Skeletal muscle satellite cell (primary cell): ENCODE data around the gene KLF8.

ENCODE experiments used
- H3K27me3 ChIP-seq: 2 replicates; pipeline ENCODE4 v1.7.0; 2013; ENCODE audit warnings: low read length; ENCODE audit not compliant: control insufficient read depth, insufficient read depth
- H3K36me3 ChIP-seq: 2 replicates; pipeline ENCODE4 v1.7.0; 2013; ENCODE audit warnings: mild to moderate bottlenecking, control low read depth, low read length; ENCODE audit not compliant: insufficient read depth
- H3K4me1 ChIP-seq: 2 replicates; pipeline ENCODE4 v1.7.0; 2013; ENCODE audit warnings: low read length; ENCODE audit not compliant: control insufficient read depth, insufficient read depth
- H3K4me2 ChIP-seq: 2 replicates; pipeline ENCODE4 v1.7.0; 2013; ENCODE audit warnings: mild to moderate bottlenecking, low read length
- H3K4me3 ChIP-seq: 2 replicates; pipeline ENCODE4 v1.7.0; 2013; ENCODE audit warnings: low read length
- H3K9ac ChIP-seq: 2 replicates; pipeline ENCODE4 v1.7.0; 2013; ENCODE audit warnings: mild to moderate bottlenecking, low read depth, low read length, moderate library complexity
- H3K9me3 ChIP-seq: replicated peaks from 2 replicates; pipeline ENCODE4 v1.7.0; 2013; ENCODE audit warnings: mild to moderate bottlenecking, control low read depth, low read length

KLF8 gene

DNA sequence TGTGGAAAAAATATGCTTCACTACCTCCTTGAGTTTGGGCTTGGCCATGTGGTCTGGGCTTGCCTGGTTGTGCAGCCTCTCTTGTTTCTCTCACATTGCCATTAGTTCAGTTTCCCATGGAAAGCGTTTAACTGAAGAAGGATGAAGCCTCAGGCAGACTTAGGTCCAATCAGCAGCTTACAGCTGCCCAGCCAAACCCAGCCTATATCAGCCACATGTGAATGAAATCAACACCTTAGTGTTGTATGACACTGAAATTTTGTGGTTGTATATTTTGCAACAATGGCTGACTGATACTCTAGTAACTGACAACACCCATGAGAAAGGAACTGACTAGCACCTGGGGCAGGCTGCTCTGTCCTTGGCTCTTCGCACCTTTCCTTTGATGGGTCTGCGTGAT is 81.2 kb downstream of the KLF8 start:
- no peaks in the 10 kb centered on the region for H3K27me3 ChIP-seq
- no peak overlapping the region for H3K9ac ChIP-seq
- no peaks in the 10 kb centered on the region for H3K4me1 ChIP-seq
- H3K4me2 ChIP-seq: no peak overlapping the region
- no peak overlapping the region for H3K4me3 ChIP-seq
- H3K36me3 ChIP-seq: no peaks in the 10 kb centered on the region
- no peaks in the 10 kb centered on the region for H3K9me3 ChIP-seq

- H3K4me3 ChIP-seq: no peak overlapping the region
Observed at GRCh38 chrX:56314334-56314733, 82.2 kb downstream of the KLF8 start.

DNA sequence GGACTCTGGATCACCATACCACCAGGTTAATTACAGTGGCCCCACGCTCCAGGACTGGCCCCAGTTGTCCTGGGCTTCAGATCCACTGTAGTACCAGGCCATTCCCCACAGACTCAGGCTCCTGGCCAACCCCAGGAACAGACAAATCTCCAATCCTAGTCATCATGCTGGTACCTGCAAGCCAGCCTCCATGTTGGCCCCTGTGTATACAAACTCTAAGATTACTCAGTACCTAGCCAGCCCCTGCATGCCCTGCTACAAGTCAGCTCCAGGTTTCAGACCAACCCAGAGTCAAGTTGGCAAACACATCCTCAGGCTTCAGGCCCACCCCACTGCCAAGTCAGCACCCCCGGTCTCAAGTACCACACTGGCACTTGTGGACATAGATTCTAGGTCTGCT is 85.9 kb downstream of the KLF8 start:
- H3K4me2 ChIP-seq: no peak overlapping the region
- no peaks in the 10 kb centered on the region for H3K27me3 ChIP-seq
- H3K36me3 ChIP-seq: no peaks in the 10 kb centered on the region
- no peak overlapping the region for H3K4me3 ChIP-seq
- no peaks in the 10 kb centered on the region for H3K4me1 ChIP-seq
- no peaks in the 10 kb centered on the region for H3K9me3 ChIP-seq
- H3K9ac ChIP-seq: no peak overlapping the region

More at GRCh38 chrX:56314334-56314733, 82.2 kb downstream of the KLF8 start:
- Histone ChIP-seq H3K9ac (no peak overlapping the region), H3K36me3 (no peaks in the 10 kb centered on the region), H3K4me2 (no peak overlapping the region), H3K4me1 (no peaks in the 10 kb centered on the region), H3K9me3 (no peaks in the 10 kb centered on the region), H3K27me3 (no peaks in the 10 kb centered on the region)

DNA sequence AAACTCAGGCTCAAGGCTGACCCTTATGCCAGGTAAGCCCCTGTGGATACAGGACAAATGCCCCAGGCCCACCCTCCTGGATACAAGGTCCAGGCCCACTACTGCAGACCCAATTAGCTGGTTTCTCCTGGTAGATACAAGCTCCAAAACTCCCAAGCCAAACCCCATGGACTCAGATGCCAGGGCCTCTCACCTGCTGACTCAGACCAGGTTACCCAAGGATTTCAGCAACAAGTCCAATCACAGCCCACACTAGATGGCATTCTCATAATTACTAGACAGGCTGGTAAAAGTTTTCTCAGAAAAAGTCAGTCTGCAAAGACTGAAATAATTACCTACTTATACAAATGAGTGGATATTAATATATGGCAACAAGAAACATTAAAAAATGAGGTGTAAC is 87.0 kb downstream of the KLF8 start:
- Histone ChIP-seq H3K4me1 (no peaks in the 10 kb centered on the region), H3K36me3 (no peaks in the 10 kb centered on the region), H3K4me3 (no peak overlapping the region), H3K4me2 (no peak overlapping the region), H3K9me3 (no peaks in the 10 kb centered on the region), H3K9ac (no peak overlapping the region), H3K27me3 (no peaks in the 10 kb centered on the region)
